Measurements from ENCODE around the gene LRRC4C.

DNA sequence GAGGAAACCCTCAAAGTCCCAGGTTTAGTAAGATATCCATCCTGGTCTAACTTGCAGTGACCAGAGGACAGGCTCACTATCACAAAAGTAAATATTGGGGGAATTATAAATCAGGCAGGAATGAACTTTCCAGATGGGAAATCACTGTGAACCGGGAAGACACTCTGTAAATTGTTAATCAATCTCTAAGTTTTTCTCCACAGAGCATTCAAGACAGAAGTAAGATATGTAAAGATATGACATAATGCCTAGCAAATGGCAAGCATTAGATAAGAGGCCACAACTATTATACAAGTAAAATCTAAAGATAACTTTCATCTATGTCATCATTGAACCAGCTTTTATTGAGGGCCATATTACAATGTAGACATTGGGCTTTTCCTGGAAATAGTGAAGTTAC is 35.3 kb upstream of the LRRC4C start:
- TF ChIP-seq, protein P1, sequence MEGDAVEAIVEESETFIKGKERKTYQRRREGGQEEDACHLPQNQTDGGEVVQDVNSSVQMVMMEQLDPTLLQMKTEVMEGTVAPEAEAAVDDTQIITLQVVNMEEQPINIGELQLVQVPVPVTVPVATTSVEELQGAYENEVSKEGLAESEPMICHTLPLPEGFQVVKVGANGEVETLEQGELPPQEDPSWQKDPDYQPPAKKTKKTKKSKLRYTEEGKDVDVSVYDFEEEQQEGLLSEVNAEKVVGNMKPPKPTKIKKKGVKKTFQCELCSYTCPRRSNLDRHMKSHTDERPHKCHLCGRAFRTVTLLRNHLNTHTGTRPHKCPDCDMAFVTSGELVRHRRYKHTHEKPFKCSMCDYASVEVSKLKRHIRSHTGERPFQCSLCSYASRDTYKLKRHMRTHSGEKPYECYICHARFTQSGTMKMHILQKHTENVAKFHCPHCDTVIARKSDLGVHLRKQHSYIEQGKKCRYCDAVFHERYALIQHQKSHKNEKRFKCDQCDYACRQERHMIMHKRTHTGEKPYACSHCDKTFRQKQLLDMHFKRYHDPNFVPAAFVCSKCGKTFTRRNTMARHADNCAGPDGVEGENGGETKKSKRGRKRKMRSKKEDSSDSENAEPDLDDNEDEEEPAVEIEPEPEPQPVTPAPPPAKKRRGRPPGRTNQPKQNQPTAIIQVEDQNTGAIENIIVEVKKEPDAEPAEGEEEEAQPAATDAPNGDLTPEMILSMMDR (IDR thresholded peaks at IDR 0.05) = no peak
- no peak for TF ChIP-seq POLR2A (IDR thresholded peaks at IDR 0.05)
